ENCODE measurements around the gene LILRA6. TPM values are rescaled to one million over a fixed set of nuclear protein-coding genes. Genes with fewer than 3 reads are reported as not detected.

Gene LILRA6
- total RNA-seq, 1 donor from 2014 or later: 1.6 TPM

- no peak for DNase-seq (ENCODE audit: low spot score)
Observed at GRCh38 chr19:54188215-54188871, 54.2 kb downstream of the LILRA6 start.

GRCh38 chr19:54186934-54187381, 55.6 kb downstream of the LILRA6 start:
- no peak for DNase-seq (ENCODE audit: low spot score)

Other genes with a start within 250 kb of the LILRA6 start
- gene VSTM1, start 178.9 kb downstream of the LILRA6 start, total RNA-seq: not detected
- not detected for gene TARM1, start 161.4 kb downstream of the LILRA6 start, total RNA-seq
- 1.7 TPM for gene OSCAR, start 142.0 kb downstream of the LILRA6 start, total RNA-seq
- 126 TPM for gene NDUFA3, start 139.9 kb downstream of the LILRA6 start, total RNA-seq
- gene TFPT, start 127.1 kb downstream of the LILRA6 start, total RNA-seq: 16.8 TPM
- gene PRPF31, start 127.0 kb downstream of the LILRA6 start, total RNA-seq: 59.0 TPM
- gene CNOT3, start 105.0 kb downstream of the LILRA6 start, total RNA-seq: 54.6 TPM
- 5.8 TPM for gene LENG1, start 83.1 kb downstream of the LILRA6 start, total RNA-seq
- 155 TPM for gene TMC4, start 69.6 kb downstream of the LILRA6 start, total RNA-seq
- gene MBOAT7, start 53.2 kb downstream of the LILRA6 start, total RNA-seq: 175 TPM
- gene TSEN34, start 51.5 kb downstream of the LILRA6 start, total RNA-seq: 27.7 TPM
- 1,389 TPM for gene RPS9, start 41.9 kb downstream of the LILRA6 start, total RNA-seq
- 5.6 TPM for gene LILRB3, start 19.8 kb downstream of the LILRA6 start, total RNA-seq
- 5.3 TPM for gene LILRB5, start 14.5 kb upstream of the LILRA6 start, total RNA-seq
- gene LILRB2, start 38.3 kb upstream of the LILRA6 start, total RNA-seq: 2.6 TPM
- gene LILRA5, start 70.4 kb upstream of the LILRA6 start, total RNA-seq: 2.1 TPM
- 0.44 TPM for gene LILRA4, start 96.4 kb upstream of the LILRA6 start, total RNA-seq
- gene LAIR1, start 122.1 kb upstream of the LILRA6 start, total RNA-seq: 16.1 TPM
- gene TTYH1, start 172.7 kb upstream of the LILRA6 start, total RNA-seq: 2.7 TPM
- gene LENG8, start 206.4 kb upstream of the LILRA6 start, total RNA-seq: 269 TPM
- 10.2 TPM for gene LENG9, start 221.0 kb upstream of the LILRA6 start, total RNA-seq
- 77.0 TPM for gene CDC42EP5, start 230.5 kb upstream of the LILRA6 start, total RNA-seq